Stimulated activated CD4-positive, alpha-beta T cell treated with anti-CD3 and anti-CD28 coated beads, Interleukin-12 subunit alpha, Interleukin-12 subunit beta, amount 100 ng/mL, for 48 hours (primary cell): ENCODE measurements around the gene TMSB10.
"Not testable (repeated sequence)": the region's sequence is repeated elsewhere in the genome, so short reads cannot be mapped to it uniquely, and the experiment has no call there.

Source experiments
- DNase-seq, 3 donors: peaks; one replicate each; pipeline ENCODE4 v3.0.0-alpha.2; 2020; ENCODE audit warnings: low read depth in 2 of 3, low spot score in 1 of 3

Gene TMSB10

DNA sequence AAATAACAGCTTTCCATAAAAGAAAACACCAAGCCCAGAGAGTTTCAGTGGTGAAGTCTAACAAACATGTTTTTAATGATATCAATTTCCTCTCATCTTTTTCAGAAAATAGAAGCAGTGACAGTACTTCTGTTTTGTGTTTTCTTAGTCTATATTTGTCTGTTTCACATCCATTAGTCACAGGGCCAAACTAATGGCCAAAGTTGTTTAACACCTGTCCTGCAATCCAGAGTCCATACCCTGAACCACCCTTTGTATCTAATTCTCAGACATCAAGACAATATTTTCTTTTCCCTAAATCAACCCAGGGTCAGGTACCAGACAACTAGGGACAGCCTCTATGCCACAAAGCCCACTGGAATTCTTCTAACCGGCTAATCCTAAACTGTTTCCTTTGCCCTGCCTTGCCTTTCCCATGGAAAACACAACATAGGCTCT, 25.9 kb downstream of the TMSB10 start:
- no peak for DNase-seq

DNA sequence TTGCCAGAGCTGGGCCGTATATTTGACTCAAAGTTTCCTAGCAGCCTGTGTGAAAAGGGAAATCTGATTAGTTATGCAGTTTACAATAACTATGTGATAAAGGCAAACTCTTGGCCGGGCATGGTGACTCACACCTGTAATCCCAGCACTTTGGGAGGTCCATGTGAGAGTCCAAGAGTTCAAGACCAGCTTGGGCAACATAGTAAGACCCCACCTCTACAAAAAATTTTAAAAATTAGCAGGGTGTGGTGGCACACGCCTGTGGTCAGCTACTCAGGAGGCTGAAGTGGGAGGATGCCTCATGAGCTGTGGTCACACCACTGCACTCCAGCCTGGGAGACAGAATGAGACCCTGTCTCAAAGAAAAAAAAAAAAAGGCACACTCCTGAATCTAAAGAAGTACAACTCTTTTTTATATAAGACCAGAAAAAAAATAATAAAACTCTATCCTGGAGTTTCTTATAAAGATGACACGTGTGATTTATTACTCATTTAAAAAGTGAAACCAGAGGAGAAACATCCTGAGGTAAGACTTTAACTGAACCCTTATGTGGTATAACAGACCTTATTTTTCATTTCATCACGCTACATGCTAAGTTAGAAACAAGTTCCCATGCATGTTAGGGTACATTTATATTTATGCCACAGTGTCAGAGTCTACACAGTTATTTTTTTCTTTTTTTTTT, 32.9 kb downstream of the TMSB10 start:
- peak in 2 of 3 donors; percentile 34 to 45 for DNase-seq

DNA sequence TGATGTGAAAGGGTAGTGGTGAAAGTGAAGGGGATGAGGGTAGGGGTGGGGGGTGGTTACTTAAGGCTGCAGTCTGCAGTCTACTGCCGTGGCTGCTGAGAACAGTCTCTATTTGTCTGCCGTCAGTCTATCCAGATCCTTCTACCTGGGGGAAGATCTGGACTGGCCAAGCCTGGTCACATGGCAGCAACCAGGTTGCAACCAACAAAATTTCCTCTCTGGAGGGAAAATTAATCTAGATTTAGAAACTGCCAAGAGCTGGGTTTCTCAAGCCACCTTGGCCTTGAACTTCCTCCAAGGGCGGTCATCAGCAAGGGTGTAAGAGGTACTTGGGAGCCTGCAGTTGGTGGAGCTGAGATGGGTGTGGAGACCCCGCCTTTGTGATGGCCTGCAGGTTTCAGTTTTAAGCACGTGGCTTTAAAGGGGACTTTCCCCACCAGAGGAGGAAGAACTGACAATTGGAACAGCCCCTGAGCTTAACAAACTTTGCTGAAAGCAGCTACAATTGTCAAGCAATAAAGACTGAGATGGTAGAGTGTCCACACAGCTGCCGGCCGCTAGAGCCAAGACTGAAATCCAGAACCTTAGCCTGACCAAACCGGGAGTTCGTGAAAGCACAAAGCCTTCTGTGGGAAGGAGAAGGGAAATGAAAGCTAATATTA, 34.1 kb downstream of the TMSB10 start:
- peak; percentile 64 to 74 (median 72) for DNase-seq

DNA sequence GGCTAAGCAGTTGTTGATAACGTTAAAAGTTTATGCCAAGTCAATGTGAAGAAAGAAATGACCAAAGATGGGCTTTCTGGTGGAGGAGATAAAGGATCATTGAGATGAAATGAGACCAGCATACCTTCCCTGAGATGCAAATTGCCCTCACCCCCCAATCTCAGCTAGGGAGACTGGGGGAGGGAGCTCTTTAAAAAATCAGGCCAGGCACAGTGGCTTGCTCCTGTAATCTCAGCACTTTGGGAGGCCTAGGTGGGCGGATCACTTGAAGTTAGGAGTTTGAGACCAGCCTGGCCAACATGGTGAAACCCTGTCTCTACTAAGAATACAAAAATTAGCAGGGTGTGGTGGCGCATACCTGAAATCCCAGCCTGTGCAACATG, 34.6 kb downstream of the TMSB10 start:
- no peak for DNase-seq

DNA sequence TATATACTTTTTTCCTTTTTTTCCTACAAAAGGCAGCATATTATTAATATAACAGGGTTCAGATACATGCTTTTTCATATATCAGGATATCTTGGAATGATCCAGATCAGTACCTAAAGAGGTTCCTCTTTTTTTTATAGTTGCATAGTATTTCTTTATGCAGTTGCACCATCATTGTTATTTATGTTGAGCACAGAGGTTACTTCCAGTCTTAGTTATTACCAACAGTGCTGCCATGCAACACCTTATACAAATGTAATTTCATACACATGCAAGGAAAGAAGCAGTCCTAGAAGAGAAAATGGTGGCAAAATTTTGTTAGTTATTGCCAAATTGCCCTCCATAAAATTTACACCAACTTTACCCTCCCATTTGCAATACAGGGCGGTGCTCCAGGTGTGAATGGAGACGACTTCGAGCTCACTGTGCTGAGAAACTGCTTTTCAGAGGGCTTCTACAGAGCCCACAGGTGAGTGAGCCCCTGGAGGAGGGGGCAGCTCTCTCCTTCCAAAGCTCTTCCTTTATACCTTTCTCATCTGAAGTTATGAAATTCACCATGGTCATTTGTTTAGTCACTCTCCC, 35.5 kb downstream of the TMSB10 start:
- DNase-seq = no peak

GRCh38 chr2:84942166-84942565, 36.7 kb downstream of the TMSB10 start:
- DNase-seq = no peak

DNA sequence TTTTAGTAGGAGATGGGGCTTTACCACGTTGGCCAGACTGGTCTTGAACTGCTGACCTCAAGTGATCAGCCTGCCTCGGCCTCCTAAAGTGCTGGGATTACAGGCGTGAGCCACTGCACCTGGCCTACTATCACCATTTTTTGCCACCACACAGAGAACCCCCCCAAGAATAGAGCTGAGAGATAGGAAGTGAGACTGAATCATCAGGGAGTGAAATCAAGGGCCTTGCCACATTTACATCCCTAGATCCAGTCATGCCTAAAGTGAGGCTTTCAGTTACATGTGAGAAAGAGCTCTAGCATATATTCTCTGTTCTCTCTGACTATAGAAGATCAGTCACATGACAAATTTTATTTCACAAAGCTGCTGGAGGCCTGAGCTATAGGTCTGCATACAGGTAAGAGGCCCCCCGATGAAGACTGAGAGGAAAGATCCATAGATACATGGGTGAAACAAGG, 37.5 kb downstream of the TMSB10 start:
- no peak for DNase-seq

DNA sequence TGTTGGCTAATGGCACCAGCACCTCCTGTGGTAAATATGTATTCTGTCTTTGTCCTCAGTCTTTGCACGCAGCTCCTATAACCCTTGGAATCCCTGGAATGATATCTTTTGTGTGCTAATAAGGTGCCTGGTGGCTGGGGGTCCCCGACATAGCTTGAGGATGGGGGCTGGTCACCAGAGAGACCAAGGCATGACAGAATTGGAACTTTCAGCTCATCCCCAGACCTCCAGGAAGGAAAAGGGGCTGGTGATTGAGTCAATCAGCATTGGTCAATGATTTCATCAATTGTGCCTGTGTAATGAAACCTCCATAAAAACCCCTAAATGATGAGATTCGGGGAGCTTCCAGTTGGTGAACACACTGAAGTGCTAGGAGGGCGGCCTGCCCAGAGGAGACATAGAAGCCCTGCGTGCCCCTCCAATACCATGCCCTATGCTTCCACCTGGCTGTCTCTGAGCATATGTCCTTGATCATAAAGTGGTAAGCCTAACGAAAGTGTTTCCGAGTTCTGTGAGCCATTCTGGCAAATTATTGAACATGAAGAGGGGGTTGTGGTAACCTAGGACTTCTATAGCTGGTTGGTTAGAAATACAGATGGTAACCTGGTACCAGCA, 38.9 kb downstream of the TMSB10 start:
- no peak for DNase-seq

GRCh38 chr2:84945838-84946203, 40.4 kb downstream of the TMSB10 start:
- DNase-seq = not testable (repeated sequence)

DNA sequence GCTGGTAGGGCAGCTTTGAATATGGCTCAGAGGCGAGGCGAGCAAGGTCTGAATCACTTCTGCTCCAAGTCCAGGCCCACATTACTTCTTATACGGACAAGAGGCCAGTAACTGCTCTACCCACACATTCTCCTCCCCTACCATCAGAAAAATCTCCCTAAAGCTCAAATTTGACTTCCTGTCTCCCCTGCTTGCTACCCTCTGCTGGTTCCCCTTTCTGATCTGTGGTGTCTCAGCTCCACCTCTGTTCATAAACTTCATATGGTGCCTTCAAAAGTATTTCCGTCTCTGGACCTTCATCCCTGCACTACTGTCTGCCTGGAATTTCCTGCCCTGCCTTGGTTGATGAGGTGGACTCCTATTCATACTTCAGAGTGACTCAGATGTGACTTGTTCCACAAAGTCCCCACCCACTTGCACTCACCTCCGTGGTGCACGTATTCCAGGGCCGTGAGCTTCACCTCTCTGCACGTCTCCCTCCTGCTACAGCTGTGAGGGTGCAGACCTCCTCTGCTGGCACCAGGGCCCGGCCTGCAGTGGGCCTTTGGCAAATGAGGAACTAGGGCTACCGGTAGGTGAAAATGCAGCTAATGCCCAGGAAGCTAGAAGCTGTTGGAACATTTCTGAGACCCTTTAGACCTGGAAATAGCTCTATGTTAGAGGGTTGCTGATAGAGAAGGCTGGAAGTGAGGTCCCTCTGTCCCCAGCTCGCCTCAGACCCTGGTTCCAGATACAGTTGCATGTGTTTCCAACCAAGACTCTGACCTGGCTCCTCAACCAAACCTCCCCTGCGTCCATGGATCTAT, 41.0 kb downstream of the TMSB10 start:
- peak; percentile 66 to 74 (median 68) for DNase-seq

DNA sequence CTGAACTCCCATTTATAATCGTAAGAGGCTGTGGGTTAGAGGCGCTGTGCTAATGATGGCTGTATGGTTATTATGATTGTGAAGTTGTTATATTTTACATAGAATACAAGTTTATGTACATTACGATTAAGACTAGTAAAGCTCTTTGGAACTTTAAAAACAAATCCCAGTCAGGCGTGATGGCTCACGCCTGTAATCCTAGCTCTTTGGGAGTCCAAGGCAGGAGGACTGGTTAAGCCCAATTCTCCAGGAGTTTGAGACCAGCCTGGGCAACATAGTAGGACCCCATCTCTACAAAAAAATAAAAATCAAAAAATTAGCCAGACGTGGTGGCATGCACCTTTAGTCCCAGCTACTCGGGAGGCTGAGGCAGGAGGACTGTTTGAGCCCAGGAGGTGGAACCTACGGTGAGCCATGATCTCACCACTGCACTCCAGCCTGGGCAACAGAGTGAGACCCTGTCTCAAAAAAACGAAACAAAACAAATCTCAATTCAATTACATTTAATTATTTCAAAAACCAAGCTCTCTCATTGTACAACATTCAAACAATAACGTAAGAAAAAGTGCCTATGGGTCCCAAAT, 41.6 kb downstream of the TMSB10 start:
- no peak for DNase-seq

DNA sequence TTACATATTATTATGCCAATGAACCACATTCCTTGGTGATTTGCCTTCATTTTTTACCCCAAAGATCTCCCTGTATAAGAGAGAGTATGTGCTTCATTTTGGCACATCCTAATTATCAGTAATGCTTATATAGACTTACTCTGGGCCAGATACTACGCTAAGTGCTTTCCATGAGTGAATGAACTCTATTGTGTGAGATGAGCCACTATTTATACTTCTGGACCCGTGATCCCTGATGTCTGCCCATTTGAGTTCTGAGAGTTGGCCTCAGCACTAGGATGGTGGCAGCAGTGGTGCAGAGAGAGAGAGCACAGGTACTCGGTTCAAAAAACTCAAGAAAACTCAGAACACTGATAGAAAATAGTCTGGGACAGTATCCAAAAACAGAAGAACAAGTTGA, 48.1 kb downstream of the TMSB10 start:
- DNase-seq = no peak

- DNase-seq = no peak
These were observed 48.9 kb downstream of the TMSB10 start for GRCh38 chr2:84954329-84954728.
